Measurements from ENCODE around the gene UBQLN1. TPM values are rescaled to one million over a fixed set of nuclear protein-coding genes. Genes with fewer than 3 reads are reported as not detected.

The UBQLN1 gene
- total and polyA plus RNA-seq, 3 experiments from 2014 or later = 76.6 to 101 (median 95.1) TPM

DNA sequence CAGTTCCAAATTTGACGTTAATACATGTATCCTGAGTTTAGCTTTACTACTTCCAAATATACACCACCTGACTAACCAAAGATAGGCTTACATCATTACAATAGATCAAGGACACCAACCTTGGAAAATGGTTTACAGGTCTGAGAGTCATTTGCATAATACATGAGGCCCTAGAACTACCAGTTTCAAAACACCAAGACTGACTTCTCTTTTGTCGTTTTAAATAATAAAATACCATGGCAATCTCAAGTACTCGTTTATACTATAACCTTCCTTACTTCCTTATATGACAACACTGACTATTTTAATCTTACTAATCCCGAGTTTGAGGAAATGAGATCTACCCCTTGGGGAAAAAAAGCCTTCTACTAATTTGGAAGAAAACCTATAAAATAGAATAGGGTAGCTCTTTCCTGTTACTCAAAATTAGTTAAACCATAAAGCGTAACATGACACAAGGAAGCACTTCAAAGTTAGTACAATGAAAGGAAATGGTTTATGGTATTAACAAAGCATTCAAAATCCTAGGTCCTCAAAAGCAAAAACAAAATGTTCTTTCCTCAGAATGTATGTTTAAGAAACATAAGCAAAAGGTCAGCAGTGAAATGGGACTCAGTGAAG lies 42.1 kb downstream of the UBQLN1 start:
- DNase-seq = no peak
- Mint-ChIP-seq H3K27ac (peak overlapping the region in 2 of 8 donors; percentile 43 to 69), H3K27me3 (no peaks in the 10 kb centered on the region), H3K9me3 (no peaks in the 10 kb centered on the region), H3K4me3 (no peak overlapping the region), H3K4me1 (peaks cover 6 to 15% (median 10%) of the 10 kb centered on the region in 3 donors), H3K36me3 (peaks cover 5 to 89% (median 15%) of the 10 kb centered on the region in 3 donors)
- CTCF ChIA-PET = interaction anchor here (1.4 kb wide), 1 partner anchor 246 kb away, joined by 3 read pairs; no protein-coding TSS in a partner anchor
- H3K4me1 ChIP-seq (ENCODE audit: insufficient read depth, low read length) = no peaks in the 10 kb centered on the region
- POLR2A ChIA-PET = interaction anchor here (1.1 kb wide), 1 partner anchor 21 kb away, joined by 4 read pairs; no protein-coding TSS in a partner anchor
- peaks cover 49% of the 10 kb centered on the region for H3K36me3 ChIP-seq (ENCODE audit: insufficient read depth, low read length)
- H3K27ac ChIP-seq (ENCODE audit: low read depth, low read length) = no peak overlapping the region
- no peaks in the 10 kb centered on the region for H3K9me3 ChIP-seq (ENCODE audit: low read length)
- H3K4me3 ChIP-seq (ENCODE audit: low read length) = no peak overlapping the region
- H3K27me3 ChIP-seq (ENCODE audit: insufficient read depth, low read length, poor library complexity, severe bottlenecking) = no peaks in the 10 kb centered on the region

DNA sequence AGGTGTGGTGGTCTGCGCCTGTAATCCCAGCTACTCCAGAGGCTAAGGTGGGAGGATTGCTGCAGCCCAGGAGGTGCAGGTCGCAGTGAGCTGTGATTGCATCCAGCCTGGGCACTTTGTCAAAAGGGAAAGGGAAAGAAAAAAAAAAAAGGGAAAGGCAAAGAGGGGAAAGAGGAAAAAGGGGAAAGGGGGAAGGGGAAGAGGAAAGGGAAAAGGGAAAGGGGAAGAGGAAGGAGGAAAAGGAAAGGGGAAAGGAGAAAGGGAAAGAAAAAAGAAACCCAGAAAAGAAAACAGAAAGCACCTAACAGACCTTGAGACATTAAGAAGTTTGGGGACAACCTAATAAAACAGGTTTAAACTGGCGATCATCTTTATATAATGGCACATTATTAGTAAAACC lies 44.8 kb downstream of the UBQLN1 start:
- no peaks in the 10 kb centered on the region for H3K27me3 Mint-ChIP-seq

DNA sequence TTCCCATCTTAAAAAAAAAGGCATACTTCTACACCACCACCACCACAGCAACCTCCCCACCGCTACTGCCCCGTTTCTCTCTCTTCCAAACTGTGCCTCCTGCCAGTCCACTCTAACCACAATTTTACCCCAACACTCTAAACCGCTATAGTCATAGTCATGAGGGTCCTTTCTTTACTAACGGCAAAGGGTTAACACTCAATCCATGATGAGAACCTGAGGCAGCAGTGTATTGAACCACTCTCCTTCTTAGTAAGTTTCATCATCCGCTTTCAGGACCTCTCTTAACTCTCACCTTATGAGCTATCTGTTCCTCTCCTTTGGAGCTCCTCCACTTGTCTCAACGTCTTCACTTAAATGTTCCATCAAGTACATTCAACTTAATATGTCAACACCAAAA lies 50.8 kb downstream of the UBQLN1 start:
- Histone ChIP-seq H3K27me3 (ENCODE audit: insufficient read depth, low read length, poor library complexity, severe bottlenecking) (no peaks in the 10 kb centered on the region), H3K9me3 (ENCODE audit: low read length) (no peaks in the 10 kb centered on the region), H3K36me3 (ENCODE audit: insufficient read depth, low read length) (peaks cover 43% of the 10 kb centered on the region), H3K4me1 (ENCODE audit: insufficient read depth, low read length) (no peaks in the 10 kb centered on the region), H3K27ac (ENCODE audit: low read depth, low read length) (no peak overlapping the region), H3K4me3 (ENCODE audit: low read length) (no peak overlapping the region)
- Mint-ChIP-seq H3K27ac (no peak overlapping the region), H3K4me1 (no peaks in the 10 kb centered on the region), H3K36me3 (peaks cover 20 to 58% (median 21%) of the 10 kb centered on the region in 3 donors), H3K27me3 (no peaks in the 10 kb centered on the region), H3K9me3 (no peaks in the 10 kb centered on the region), H3K4me3 (no peak overlapping the region)
- CTCF ChIA-PET = no interaction called here
- POLR2A ChIA-PET = no interaction called here
- no peak for DNase-seq

More for the DNA sequence above, 44.8 kb downstream of the UBQLN1 start:
- no peaks in the 10 kb centered on the region for H3K27me3 ChIP-seq (ENCODE audit: insufficient read depth, low read length, poor library complexity, severe bottlenecking)
- no peak overlapping the region for H3K27ac ChIP-seq (ENCODE audit: low read depth, low read length)
- ChIA-PET POLR2A (no interaction called here), CTCF (interaction anchor here (1.9 kb wide), 1 partner anchor 43 kb away, joined by 6 read pairs; no protein-coding TSS in a partner anchor)
- H3K36me3 ChIP-seq (ENCODE audit: insufficient read depth, low read length) = peaks cover 36% of the 10 kb centered on the region
- no peak overlapping the region for H3K4me3 ChIP-seq (ENCODE audit: low read length)
- Mint-ChIP-seq H3K36me3 (peaks cover 5 to 80% (median 14%) of the 10 kb centered on the region in 3 donors), H3K9me3 (no peaks in the 10 kb centered on the region), H3K27ac (no peak overlapping the region), H3K4me3 (no peak overlapping the region), H3K4me1 (peaks cover 4 to 12% (median 10%) of the 10 kb centered on the region in 3 donors)
- no peaks in the 10 kb centered on the region for H3K4me1 ChIP-seq (ENCODE audit: insufficient read depth, low read length)
- no peaks in the 10 kb centered on the region for H3K9me3 ChIP-seq (ENCODE audit: low read length)
- DNase-seq = no peak

DNA sequence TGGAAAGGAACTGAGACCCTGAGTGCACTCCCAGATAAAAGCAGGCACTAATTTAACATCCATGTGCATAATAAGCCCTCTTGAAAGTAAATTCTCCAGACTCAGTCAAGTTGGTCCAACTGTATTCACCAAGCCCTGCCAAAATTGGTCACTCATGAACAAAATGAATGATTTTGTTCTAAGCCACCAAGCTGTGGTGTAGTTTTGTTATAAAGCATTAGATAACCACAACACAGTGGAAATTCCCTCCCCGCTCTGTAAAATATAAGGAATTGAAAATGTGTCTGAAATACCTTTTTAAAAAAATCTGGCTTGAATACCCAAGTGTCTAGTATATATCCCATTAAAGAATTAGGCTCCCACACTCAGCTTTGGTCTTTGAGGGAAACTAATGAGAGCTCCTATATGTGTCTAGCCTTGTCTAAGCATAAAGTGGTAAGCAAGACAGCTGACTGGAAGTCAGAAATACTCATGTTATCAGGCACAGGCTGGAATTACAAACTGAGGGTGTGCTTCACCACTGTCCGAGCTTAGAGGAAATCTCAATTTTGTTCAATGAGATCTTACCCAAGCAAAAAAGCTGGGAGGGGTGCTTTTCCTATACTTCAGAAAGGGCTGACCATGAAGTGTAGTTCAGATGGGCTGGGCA lies 51.6 kb downstream of the UBQLN1 start:
- H3K9me3 Mint-ChIP-seq = no peaks in the 10 kb centered on the region
- H3K4me3 ChIP-seq (ENCODE audit: low read length) = no peak overlapping the region
- no peaks in the 10 kb centered on the region for H3K9me3 ChIP-seq (ENCODE audit: low read length)
- no peak for DNase-seq
- no peak overlapping the region for H3K27ac ChIP-seq (ENCODE audit: low read depth, low read length)
- no peaks in the 10 kb centered on the region for H3K27me3 Mint-ChIP-seq
- H3K27me3 ChIP-seq (ENCODE audit: insufficient read depth, low read length, poor library complexity, severe bottlenecking) = no peaks in the 10 kb centered on the region
- peak overlapping the region in 4 of 8 donors; percentile 10 to 67 (median 32) for H3K27ac Mint-ChIP-seq
- H3K4me1 ChIP-seq (ENCODE audit: insufficient read depth, low read length) = no peaks in the 10 kb centered on the region
- CTCF ChIA-PET = no interaction called here
- POLR2A ChIA-PET = no interaction called here
- H3K36me3 ChIP-seq (ENCODE audit: insufficient read depth, low read length) = peaks cover 41% of the 10 kb centered on the region
- no peak overlapping the region for H3K4me3 Mint-ChIP-seq
- no peaks in the 10 kb centered on the region for H3K4me1 Mint-ChIP-seq
- H3K36me3 Mint-ChIP-seq = peaks cover 20 to 58% (median 21%) of the 10 kb centered on the region in 3 donors

DNA sequence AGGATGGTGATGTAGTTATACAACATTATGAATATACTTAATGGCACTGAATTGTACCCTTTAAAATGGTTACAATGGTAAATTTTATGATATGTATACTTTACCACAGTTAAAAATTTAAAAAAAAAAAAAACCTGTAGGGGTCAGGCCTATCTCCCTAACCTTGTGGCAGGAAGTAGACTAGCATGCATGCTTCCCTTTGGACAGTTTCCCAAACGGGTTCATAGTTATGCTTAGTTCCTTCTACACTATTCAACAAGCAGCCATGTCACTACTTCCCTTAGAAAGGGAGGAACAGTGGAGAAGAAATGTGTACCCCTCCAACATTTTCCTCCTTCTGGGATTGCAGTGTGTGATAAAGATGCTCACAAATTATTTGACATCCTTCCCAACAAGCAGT lies 52.3 kb downstream of the UBQLN1 start:
- Mint-ChIP-seq H3K27me3 (no peaks in the 10 kb centered on the region), H3K27ac (peak overlapping the region in 3 of 8 donors; percentile 17 to 67 (median 48)), H3K4me3 (no peak overlapping the region), H3K36me3 (peaks cover 20 to 56% (median 21%) of the 10 kb centered on the region in 3 donors), H3K4me1 (no peaks in the 10 kb centered on the region), H3K9me3 (no peaks in the 10 kb centered on the region)
- POLR2A ChIA-PET = no interaction called here
- CTCF ChIA-PET = no interaction called here
- Histone ChIP-seq H3K4me1 (ENCODE audit: insufficient read depth, low read length) (no peaks in the 10 kb centered on the region), H3K9me3 (ENCODE audit: low read length) (no peaks in the 10 kb centered on the region), H3K36me3 (ENCODE audit: insufficient read depth, low read length) (peaks cover 36% of the 10 kb centered on the region), H3K27me3 (ENCODE audit: insufficient read depth, low read length, poor library complexity, severe bottlenecking) (no peaks in the 10 kb centered on the region), H3K4me3 (ENCODE audit: low read length) (no peak overlapping the region), H3K27ac (ENCODE audit: low read depth, low read length) (no peak overlapping the region)
- DNase-seq = no peak

DNA sequence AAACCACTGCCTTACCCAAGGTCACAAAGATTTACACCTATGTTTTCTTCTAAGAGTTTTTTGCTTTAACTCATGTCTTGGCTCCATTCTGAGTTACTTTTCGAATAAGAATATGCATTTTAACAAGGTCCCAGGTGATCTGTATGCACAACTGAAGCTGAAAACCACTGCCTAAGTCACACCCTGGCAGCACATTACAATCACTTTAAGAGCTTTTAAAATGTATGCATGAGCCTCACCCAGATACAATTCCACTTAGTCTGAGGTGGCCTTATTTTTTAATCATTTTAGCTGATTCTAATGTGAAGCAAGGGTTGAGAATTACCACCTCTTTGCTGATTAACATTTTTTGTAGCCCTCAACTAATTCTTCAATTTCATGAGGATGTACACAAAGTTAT lies 55.3 kb downstream of the UBQLN1 start:
- Mint-ChIP-seq H3K27me3 (no peaks in the 10 kb centered on the region), H3K4me1 (no peaks in the 10 kb centered on the region), H3K9me3 (no peaks in the 10 kb centered on the region), H3K36me3 (peaks cover 20 to 51% (median 21%) of the 10 kb centered on the region in 3 donors), H3K4me3 (no peak overlapping the region), H3K27ac (no peak overlapping the region)
- Histone ChIP-seq H3K27ac (ENCODE audit: low read depth, low read length) (no peak overlapping the region), H3K27me3 (ENCODE audit: insufficient read depth, low read length, poor library complexity, severe bottlenecking) (no peaks in the 10 kb centered on the region), H3K36me3 (ENCODE audit: insufficient read depth, low read length) (peaks cover 26% of the 10 kb centered on the region), H3K4me1 (ENCODE audit: insufficient read depth, low read length) (no peaks in the 10 kb centered on the region), H3K4me3 (ENCODE audit: low read length) (no peak overlapping the region), H3K9me3 (ENCODE audit: low read length) (no peaks in the 10 kb centered on the region)
- POLR2A ChIA-PET = no interaction called here
- DNase-seq = no peak
- CTCF ChIA-PET = interaction anchor here (0.8 to 1.7 kb wide), 2 partner anchors 29 to 31 kb away, joined by 3 to 8 read pairs; partner anchors contain the start of gene IDNK

DNA sequence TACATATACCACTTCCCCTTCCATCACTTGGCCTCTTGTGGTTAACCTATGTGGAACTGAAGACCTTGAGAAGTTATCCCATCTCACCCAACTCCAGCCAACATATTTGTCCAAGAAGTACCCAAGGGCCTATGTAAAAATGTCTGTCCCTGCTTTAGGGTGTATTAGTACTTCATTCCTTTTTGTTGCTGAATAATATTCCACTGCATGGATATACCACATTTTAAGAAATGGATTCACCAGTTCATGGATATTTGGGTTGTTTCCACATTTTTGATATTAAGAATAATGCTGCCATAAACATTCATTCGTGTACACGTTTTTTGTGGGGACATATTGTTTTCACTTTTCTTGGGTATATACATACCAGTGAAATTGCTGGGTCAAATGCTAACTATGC lies 56.2 kb downstream of the UBQLN1 start:
- H3K4me3 ChIP-seq (ENCODE audit: low read length) = no peak overlapping the region
- no peaks in the 10 kb centered on the region for H3K27me3 Mint-ChIP-seq
- peaks cover 20 to 51% (median 21%) of the 10 kb centered on the region in 3 donors for H3K36me3 Mint-ChIP-seq
- ChIA-PET POLR2A (no interaction called here), CTCF (interaction anchor here (0.8 to 1.7 kb wide), 3 partner anchors 28 to 317 kb away, joined by 3 to 8 read pairs (median 4); partner anchors contain the start of gene IDNK)
- H3K27ac ChIP-seq (ENCODE audit: low read depth, low read length) = no peak overlapping the region
- no peaks in the 10 kb centered on the region for H3K9me3 Mint-ChIP-seq
- no peaks in the 10 kb centered on the region for H3K27me3 ChIP-seq (ENCODE audit: insufficient read depth, low read length, poor library complexity, severe bottlenecking)
- no peaks in the 10 kb centered on the region for H3K9me3 ChIP-seq (ENCODE audit: low read length)
- H3K27ac Mint-ChIP-seq = no peak overlapping the region
- no peak for DNase-seq
- H3K4me1 Mint-ChIP-seq = no peaks in the 10 kb centered on the region
- H3K4me3 Mint-ChIP-seq = no peak overlapping the region
- peaks cover 20% of the 10 kb centered on the region for H3K36me3 ChIP-seq (ENCODE audit: insufficient read depth, low read length)
- no peaks in the 10 kb centered on the region for H3K4me1 ChIP-seq (ENCODE audit: insufficient read depth, low read length)

DNA sequence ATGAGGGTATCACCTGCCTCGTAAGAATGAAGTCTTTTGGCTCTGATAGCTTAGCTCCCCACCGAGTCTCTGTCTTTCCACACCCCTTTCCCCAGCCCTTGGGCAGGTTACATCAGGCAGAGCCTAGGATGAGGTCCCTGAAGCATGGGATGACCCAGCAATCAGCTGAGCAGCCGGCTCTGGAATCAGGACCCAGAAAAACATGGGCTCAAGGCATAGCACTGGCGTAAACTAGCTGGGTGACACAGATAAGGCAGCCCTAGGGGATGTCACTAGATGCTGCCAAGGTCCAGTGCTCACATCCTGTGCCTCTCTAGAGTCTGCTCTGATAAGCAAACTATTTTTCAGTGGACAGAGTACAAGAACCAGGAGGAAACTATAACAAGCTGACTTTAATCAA lies 58.2 kb downstream of the UBQLN1 start:
- Histone ChIP-seq H3K36me3 (ENCODE audit: insufficient read depth, low read length) (peaks cover 16% of the 10 kb centered on the region), H3K27ac (ENCODE audit: low read depth, low read length) (no peak overlapping the region), H3K4me3 (ENCODE audit: low read length) (no peak overlapping the region), H3K4me1 (ENCODE audit: insufficient read depth, low read length) (no peaks in the 10 kb centered on the region), H3K27me3 (ENCODE audit: insufficient read depth, low read length, poor library complexity, severe bottlenecking) (no peaks in the 10 kb centered on the region), H3K9me3 (ENCODE audit: low read length) (no peaks in the 10 kb centered on the region)
- Mint-ChIP-seq H3K27ac (no peak overlapping the region), H3K27me3 (no peaks in the 10 kb centered on the region), H3K9me3 (no peaks in the 10 kb centered on the region), H3K4me1 (no peaks in the 10 kb centered on the region), H3K36me3 (peaks cover 13 to 43% (median 15%) of the 10 kb centered on the region in 3 donors), H3K4me3 (no peak overlapping the region)
- POLR2A ChIA-PET = interaction anchor here (0.6 to 1.2 kb wide), 3 partner anchors 13 to 28 kb away, joined by 3 to 4 read pairs (median 3); no protein-coding TSS in a partner anchor
- DNase-seq = no peak
- CTCF ChIA-PET = interaction anchor here (0.8 to 2.9 kb wide), 10 partner anchors 9 to 58 kb away, joined by 3 to 36 read pairs (median 6); partner anchors contain the start of genes IDNK and UBQLN1
